ENCODE results near the gene CNGB1. TPM values are rescaled to one million over a fixed set of nuclear protein-coding genes. Genes with fewer than 3 reads are reported as not detected.

CNGB1 gene
- total RNA-seq, 2 experiments from 2014 or later, result not detected

DNA sequence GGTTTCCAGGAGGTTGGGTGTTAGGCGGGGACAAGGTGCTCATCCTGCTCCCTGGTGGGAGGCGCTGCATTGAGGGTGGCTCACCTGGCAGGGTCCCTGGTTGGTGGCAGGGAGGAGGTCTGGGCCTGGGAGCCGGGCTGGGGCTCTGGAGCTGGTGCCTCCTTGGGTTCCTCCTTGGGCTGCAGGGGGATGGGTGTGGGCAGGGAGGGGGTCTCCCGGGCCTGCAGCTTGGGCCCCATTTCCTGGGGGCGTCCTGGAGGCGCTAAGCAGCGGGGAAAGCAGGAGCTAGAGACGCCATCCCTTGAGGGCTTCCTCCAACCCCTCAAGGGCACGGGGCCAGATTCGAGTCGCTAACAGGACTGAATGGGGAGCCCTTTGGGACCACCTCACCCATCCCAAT lies 11.1 kb downstream of the CNGB1 start:
- no peaks in the 10 kb centered on the region for H3K36me3 Mint-ChIP-seq (ENCODE audit: low read depth)
- TF ChIP-seq, protein P1, sequence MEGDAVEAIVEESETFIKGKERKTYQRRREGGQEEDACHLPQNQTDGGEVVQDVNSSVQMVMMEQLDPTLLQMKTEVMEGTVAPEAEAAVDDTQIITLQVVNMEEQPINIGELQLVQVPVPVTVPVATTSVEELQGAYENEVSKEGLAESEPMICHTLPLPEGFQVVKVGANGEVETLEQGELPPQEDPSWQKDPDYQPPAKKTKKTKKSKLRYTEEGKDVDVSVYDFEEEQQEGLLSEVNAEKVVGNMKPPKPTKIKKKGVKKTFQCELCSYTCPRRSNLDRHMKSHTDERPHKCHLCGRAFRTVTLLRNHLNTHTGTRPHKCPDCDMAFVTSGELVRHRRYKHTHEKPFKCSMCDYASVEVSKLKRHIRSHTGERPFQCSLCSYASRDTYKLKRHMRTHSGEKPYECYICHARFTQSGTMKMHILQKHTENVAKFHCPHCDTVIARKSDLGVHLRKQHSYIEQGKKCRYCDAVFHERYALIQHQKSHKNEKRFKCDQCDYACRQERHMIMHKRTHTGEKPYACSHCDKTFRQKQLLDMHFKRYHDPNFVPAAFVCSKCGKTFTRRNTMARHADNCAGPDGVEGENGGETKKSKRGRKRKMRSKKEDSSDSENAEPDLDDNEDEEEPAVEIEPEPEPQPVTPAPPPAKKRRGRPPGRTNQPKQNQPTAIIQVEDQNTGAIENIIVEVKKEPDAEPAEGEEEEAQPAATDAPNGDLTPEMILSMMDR (IDR thresholded peaks at IDR 0.05), result no peak
- Histone ChIP-seq H3K4me1 (ENCODE audit: insufficient read depth, low read length) (no peaks in the 10 kb centered on the region), H3K36me3 (ENCODE audit: insufficient read depth, low read length) (no peaks in the 10 kb centered on the region), H3K27ac (ENCODE audit: low read depth in 1 of 2, low read length in 2 of 2) (no peak overlapping the region), H3K27me3 (ENCODE audit: control insufficient read depth in 1 of 2, insufficient read depth in 2 of 2, low read length in 2 of 2) (no peaks in the 10 kb centered on the region), H3K4me3 (ENCODE audit: low read length) (no peak overlapping the region), H3K9me3 (ENCODE audit: control insufficient read depth in 1 of 2, insufficient read depth in 1 of 2, low read length in 2 of 2) (no peaks in the 10 kb centered on the region)
- H3K27me3 Mint-ChIP-seq, result no peaks in the 10 kb centered on the region
- no peak overlapping the region for H3K4me3 Mint-ChIP-seq
- ChIA-PET POLR2A (no interaction called here), CTCF (no interaction called here)
- ATAC-seq (ENCODE audit: poor library complexity), result no peak
- H3K4me1 Mint-ChIP-seq (ENCODE audit: low read depth), result no peaks in the 10 kb centered on the region
- intact Hi-C loops (cut with DNase I, micrococcal nuclease), result no loop called here
- no peak for DNase-seq
- no peak overlapping the region for H3K27ac Mint-ChIP-seq
- H3K9me3 Mint-ChIP-seq, result no peaks in the 10 kb centered on the region

DNA sequence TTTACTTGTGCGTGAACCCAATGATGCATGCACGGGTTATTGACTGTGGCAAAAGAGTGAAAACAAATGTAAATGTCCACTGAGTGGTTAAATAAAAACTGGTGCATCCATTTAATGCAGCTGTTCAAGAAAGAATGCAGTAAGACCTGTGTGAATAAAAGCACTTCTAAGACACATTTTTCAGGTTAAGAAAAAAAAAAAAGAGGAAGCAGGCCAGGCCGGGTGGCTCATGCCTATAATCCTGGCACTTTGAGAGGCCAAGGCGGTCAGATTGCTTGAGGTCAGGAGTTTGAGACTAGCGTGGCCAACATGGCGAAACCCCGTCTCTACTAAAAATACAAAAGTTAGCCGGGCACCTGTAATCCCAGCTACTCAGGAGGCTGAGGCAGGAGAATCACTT lies 11.8 kb downstream of the CNGB1 start:
- CTCF ChIA-PET, result no interaction called here

DNA sequence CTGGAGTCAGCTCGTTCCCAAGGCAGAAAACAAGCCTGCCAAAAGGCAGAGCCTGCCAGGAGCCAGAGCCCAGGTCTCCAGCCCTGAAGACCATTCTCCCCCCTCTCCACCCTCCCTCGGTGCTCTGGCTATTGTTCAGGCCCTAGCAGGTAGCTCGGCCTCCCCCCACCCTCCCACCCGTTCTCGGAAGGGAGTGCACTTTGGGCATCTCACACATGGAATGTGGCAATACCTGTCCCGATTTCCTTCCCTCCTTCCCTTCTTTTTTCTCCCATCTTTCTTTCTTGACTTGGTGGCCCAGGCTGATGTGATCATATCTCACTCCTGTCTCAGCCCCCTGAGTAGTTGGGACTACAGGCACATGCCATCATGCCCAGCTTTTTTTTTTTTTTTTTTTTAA lies 12.4 kb downstream of the CNGB1 start:
- ATAC-seq (ENCODE audit: poor library complexity) (no peak), DNase-seq (no peak)
- Histone ChIP-seq H3K9me3 (ENCODE audit: control insufficient read depth in 1 of 2, insufficient read depth in 1 of 2, low read length in 2 of 2) (no peaks in the 10 kb centered on the region), H3K4me1 (ENCODE audit: insufficient read depth, low read length) (no peaks in the 10 kb centered on the region), H3K27ac (ENCODE audit: low read depth in 1 of 2, low read length in 2 of 2) (no peak overlapping the region), H3K4me3 (ENCODE audit: low read length) (no peak overlapping the region), H3K27me3 (ENCODE audit: control insufficient read depth in 1 of 2, insufficient read depth in 2 of 2, low read length in 2 of 2) (no peaks in the 10 kb centered on the region), H3K36me3 (ENCODE audit: insufficient read depth, low read length) (no peaks in the 10 kb centered on the region)
- H3K27ac Mint-ChIP-seq, result no peak overlapping the region
- H3K9me3 Mint-ChIP-seq, result no peaks in the 10 kb centered on the region
- CTCF ChIA-PET, result interaction anchor here (0.6 kb wide), 1 partner anchor 563 kb away, joined by 3 read pairs; no protein-coding TSS in a partner anchor
- no peaks in the 10 kb centered on the region for H3K36me3 Mint-ChIP-seq (ENCODE audit: low read depth)
- POLR2A ChIA-PET, result no interaction called here
- H3K4me3 Mint-ChIP-seq, result no peak overlapping the region
- H3K4me1 Mint-ChIP-seq (ENCODE audit: low read depth), result no peaks in the 10 kb centered on the region
- intact Hi-C loops (cut with DNase I, micrococcal nuclease), result no loop called here
- no peaks in the 10 kb centered on the region for H3K27me3 Mint-ChIP-seq
- TF ChIP-seq, protein P1 (IDR thresholded peaks at IDR 0.05), result no peak

More for the DNA sequence above, 11.8 kb downstream of the CNGB1 start:
- Mint-ChIP-seq H3K9me3 (no peaks in the 10 kb centered on the region), H3K36me3 (ENCODE audit: low read depth) (no peaks in the 10 kb centered on the region), H3K27ac (no peak overlapping the region), H3K4me1 (ENCODE audit: low read depth) (no peaks in the 10 kb centered on the region), H3K4me3 (no peak overlapping the region), H3K27me3 (no peaks in the 10 kb centered on the region)
- no peaks in the 10 kb centered on the region for H3K36me3 ChIP-seq (ENCODE audit: insufficient read depth, low read length)
- DNase-seq (no peak), ATAC-seq (ENCODE audit: poor library complexity) (no peak)
- intact Hi-C loops (cut with DNase I, micrococcal nuclease), result no loop called here
- TF ChIP-seq, protein P1 (IDR thresholded peaks at IDR 0.05), result no peak
- H3K27ac ChIP-seq (ENCODE audit: low read depth in 1 of 2, low read length in 2 of 2), result no peak overlapping the region
- POLR2A ChIA-PET, result no interaction called here
- no peaks in the 10 kb centered on the region for H3K9me3 ChIP-seq (ENCODE audit: control insufficient read depth in 1 of 2, insufficient read depth in 1 of 2, low read length in 2 of 2)
- H3K4me3 ChIP-seq (ENCODE audit: low read length), result no peak overlapping the region
- H3K4me1 ChIP-seq (ENCODE audit: insufficient read depth, low read length), result no peaks in the 10 kb centered on the region
- no peaks in the 10 kb centered on the region for H3K27me3 ChIP-seq (ENCODE audit: control insufficient read depth in 1 of 2, insufficient read depth in 2 of 2, low read length in 2 of 2)
